ENCODE results near the gene MIS12. TPM values are rescaled to one million over a fixed set of nuclear protein-coding genes. Genes with fewer than 3 reads are reported as not detected.
A peak's percentile ranks its signal among the peaks of the same experiment; 100 is the strongest.

MIS12 gene
- total and polyA plus RNA-seq, 9 of the 15 experiments (the other 6 are each of a cell fraction or from before 2014, with no cell fraction given) = 13.5 to 31.9 (median 25.5) TPM

DNA sequence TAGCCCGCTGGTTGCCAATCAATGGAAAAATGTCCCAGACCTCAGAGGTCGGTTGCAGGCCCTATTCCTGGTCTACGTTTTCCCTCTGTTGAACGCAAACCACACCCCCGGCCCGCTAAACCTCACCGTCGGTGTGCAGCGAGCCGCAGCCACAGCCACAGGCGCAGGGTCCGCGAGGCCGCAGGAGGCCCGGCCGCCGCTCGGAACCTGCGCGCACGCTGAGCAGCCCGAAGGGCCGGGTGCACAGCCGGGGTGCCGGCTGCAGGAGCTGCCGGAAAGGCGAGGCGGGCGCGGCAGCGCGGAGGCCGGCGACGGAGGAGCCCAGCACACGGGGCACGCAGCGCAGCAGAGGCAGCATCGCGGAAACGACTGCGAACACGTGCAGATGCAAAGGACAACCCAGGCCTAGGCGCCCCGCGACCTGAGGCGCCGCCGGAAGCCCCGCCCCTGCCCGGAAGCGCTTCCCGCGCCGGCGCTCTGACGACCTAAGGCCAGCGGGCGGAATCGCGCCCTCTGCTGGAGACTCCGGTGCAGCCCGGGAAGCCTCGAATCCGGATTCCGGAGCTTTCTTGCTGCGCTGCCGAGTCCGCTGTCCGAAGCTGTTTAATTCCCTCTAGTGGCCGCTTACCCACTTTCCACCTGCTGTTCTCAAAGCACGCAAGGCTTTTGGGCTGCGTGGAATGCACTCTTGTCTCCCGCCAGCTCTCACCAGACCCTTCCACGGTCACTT is 47.5 kb upstream of the MIS12 start, which contains the start of gene C1QBP (continued):
- no peak for TF ChIP-seq GATAD2A (IDR thresholded peaks at IDR 0.05)
- TF ChIP-seq CAMTA2 (CRISPR knock-in tag; conservative IDR thresholded peaks at IDR 0.05) = no peak
- no peak for TF ChIP-seq ZFP30 (CRISPR knock-in tag; IDR thresholded peaks at IDR 0.05; ENCODE audit: borderline replicate concordance)
- TF ChIP-seq, protein P1, sequence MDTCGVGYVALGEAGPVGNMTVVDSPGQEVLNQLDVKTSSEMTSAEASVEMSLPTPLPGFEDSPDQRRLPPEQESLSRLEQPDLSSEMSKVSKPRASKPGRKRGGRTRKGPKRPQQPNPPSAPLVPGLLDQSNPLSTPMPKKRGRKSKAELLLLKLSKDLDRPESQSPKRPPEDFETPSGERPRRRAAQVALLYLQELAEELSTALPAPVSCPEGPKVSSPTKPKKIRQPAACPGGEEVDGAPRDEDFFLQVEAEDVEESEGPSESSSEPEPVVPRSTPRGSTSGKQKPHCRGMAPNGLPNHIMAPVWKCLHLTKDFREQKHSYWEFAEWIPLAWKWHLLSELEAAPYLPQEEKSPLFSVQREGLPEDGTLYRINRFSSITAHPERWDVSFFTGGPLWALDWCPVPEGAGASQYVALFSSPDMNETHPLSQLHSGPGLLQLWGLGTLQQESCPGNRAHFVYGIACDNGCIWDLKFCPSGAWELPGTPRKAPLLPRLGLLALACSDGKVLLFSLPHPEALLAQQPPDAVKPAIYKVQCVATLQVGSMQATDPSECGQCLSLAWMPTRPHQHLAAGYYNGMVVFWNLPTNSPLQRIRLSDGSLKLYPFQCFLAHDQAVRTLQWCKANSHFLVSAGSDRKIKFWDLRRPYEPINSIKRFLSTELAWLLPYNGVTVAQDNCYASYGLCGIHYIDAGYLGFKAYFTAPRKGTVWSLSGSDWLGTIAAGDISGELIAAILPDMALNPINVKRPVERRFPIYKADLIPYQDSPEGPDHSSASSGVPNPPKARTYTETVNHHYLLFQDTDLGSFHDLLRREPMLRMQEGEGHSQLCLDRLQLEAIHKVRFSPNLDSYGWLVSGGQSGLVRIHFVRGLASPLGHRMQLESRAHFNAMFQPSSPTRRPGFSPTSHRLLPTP (IDR thresholded peaks at IDR 0.05; ENCODE audit: borderline replicate concordance, extremely low read depth, insufficient read length) = no peak
- TF ChIP-seq CSDE1 (IDR thresholded peaks at IDR 0.05) = no peak
- TF ChIP-seq ZNF146 (CRISPR knock-in tag; IDR thresholded peaks at IDR 0.05; ENCODE audit: unreplicated experiment) = no peak
- TF ChIP-seq BRCA1 (IDR thresholded peaks at IDR 0.05) = no peak
- TF ChIP-seq BRCA1 (CRISPR knock-in tag; IDR thresholded peaks at IDR 0.05) = no peak
- TF ChIP-seq ZNF217 (CRISPR knock-in tag; IDR thresholded peaks at IDR 0.05) = no peak
- TF ChIP-seq STAT5B (CRISPR knock-in tag; IDR thresholded peaks at IDR 0.05) = no peak
- TF ChIP-seq CBFB (CRISPR knock-in tag; IDR thresholded peaks at IDR 0.05) = no peak; the same call in 1 of the 2 replicates
- TF ChIP-seq GABPA (tag; conservative IDR thresholded peaks at IDR 0.05; ENCODE audit: low read depth) = peak; percentile 94
- peak; percentile 84 for TF ChIP-seq FIP1L1 (IDR thresholded peaks at IDR 0.05; ENCODE audit: low read depth, low read length, poor library complexity, severe bottlenecking)
- TF ChIP-seq, protein P2, sequence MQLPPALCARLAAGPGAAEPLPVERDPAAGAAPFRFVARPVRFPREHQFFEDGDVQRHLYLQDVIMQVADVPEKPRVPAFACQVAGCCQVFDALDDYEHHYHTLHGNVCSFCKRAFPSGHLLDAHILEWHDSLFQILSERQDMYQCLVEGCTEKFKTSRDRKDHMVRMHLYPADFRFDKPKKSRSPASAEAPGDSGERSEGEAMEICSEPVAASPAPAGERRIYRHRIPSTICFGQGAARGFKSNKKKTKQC (CRISPR knock-in tag; IDR thresholded peaks at IDR 0.05) = no peak
- TF ChIP-seq ZNF165 (CRISPR knock-in tag; IDR thresholded peaks at IDR 0.05; ENCODE audit: borderline replicate concordance) = no peak
- TF ChIP-seq, protein P3, sequence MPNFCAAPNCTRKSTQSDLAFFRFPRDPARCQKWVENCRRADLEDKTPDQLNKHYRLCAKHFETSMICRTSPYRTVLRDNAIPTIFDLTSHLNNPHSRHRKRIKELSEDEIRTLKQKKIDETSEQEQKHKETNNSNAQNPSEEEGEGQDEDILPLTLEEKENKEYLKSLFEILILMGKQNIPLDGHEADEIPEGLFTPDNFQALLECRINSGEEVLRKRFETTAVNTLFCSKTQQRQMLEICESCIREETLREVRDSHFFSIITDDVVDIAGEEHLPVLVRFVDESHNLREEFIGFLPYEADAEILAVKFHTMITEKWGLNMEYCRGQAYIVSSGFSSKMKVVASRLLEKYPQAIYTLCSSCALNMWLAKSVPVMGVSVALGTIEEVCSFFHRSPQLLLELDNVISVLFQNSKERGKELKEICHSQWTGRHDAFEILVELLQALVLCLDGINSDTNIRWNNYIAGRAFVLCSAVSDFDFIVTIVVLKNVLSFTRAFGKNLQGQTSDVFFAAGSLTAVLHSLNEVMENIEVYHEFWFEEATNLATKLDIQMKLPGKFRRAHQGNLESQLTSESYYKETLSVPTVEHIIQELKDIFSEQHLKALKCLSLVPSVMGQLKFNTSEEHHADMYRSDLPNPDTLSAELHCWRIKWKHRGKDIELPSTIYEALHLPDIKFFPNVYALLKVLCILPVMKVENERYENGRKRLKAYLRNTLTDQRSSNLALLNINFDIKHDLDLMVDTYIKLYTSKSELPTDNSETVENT (CRISPR knock-in tag; IDR thresholded peaks at IDR 0.05) = no peak
- TF ChIP-seq, protein P4, sequence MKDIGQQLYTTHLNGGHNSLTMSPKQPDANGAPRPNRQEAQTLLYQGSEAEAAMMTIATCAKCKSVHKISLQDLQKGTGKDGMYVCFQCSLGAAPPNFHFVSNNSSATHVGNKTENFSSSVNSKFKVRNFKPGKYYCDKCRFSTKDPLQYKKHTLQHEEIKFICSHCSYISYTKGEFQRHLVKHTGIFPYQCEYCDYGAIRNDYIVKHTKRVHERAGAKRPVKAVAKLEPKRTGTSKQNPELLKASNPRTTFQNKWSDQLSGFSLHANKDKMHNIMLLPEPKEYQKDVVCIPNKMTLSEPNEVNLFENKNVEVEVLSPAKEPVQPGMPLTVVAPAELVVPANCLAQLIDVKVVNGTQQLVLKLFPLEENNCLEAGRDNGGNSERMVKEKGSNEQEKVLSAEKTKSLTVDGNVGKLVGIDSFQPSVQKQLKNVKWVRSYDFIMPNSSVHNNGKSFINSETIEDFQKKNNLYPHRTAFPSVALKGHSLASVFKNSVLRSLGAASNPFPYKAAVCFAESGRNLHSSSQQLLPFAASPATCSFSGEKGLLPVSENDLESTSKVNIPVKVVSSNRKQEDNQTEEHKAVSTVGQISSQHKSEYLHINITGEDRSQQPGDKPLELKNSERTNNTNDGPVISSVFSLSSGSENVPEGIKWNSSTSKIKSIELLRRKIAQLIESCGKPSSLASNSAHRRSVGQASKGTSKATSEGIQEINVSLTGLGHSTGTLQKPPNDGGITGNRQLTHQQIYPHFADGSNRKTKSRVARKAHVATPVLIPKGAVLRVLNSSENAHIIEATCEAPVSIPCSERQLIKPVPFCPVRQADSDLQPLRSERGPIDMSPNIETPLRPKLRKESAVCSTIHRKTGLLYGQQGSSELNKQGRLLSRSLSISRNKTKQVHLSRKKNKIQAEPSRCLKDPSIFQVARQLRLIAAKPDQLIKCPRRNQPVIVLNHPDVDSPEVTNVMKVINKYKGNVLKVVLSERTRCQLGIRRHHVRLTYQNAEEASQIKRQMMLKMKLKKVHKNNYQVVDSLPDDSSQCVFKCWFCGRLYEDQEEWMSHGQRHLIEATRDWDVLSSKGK (CRISPR knock-in tag; IDR thresholded peaks at IDR 0.05) = no peak
- TF ChIP-seq, protein P5, sequence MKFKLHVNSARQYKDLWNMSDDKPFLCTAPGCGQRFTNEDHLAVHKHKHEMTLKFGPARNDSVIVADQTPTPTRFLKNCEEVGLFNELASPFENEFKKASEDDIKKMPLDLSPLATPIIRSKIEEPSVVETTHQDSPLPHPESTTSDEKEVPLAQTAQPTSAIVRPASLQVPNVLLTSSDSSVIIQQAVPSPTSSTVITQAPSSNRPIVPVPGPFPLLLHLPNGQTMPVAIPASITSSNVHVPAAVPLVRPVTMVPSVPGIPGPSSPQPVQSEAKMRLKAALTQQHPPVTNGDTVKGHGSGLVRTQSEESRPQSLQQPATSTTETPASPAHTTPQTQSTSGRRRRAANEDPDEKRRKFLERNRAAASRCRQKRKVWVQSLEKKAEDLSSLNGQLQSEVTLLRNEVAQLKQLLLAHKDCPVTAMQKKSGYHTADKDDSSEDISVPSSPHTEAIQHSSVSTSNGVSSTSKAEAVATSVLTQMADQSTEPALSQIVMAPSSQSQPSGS (CRISPR knock-in tag; IDR thresholded peaks at IDR 0.05) = no peak

Measured in K562 (cell line).